T-helper 17 cell (primary cell): ENCODE measurements around the gene USP27X. TPM values are rescaled to one million over a fixed set of nuclear protein-coding genes. Genes with fewer than 3 reads are reported as not detected.

ENCODE experiments used
- ATAC-seq: fragments of 150-1000 bp; cut with Tn5 transposase; 2 replicates; pipeline ENCODE4 v1.10.0; 2021; ENCODE audit warnings: mild to moderate bottlenecking, moderate library complexity
- DNase-seq, 3 donors: peaks; one replicate each; pipeline versions ENCODE4 v3.0.0 to v3.0.0-alpha.2; 2020 to 2021
- H3K9me3 ChIP-seq: one replicate; pipeline ENCODE4 v1.7.0; 2013; ENCODE audit warnings: low read length, mild to moderate bottlenecking; ENCODE audit not compliant: control insufficient read depth, poor library complexity, severe bottlenecking
- H3K27ac Mint-ChIP-seq: one replicate; pipeline ENCODE4 v1.8.0; 2022; ENCODE audit warnings: mild to moderate bottlenecking, moderate library complexity, mixed read lengths
- H3K27me3 Mint-ChIP-seq: one replicate; pipeline ENCODE4 v1.8.0; 2022; ENCODE audit warnings: mixed read lengths
- H3K36me3 Mint-ChIP-seq: one replicate; pipeline ENCODE4 v1.8.0; 2022; ENCODE audit warnings: low read depth, mixed read lengths
- H3K4me1 Mint-ChIP-seq: one replicate; pipeline ENCODE4 v1.8.0; 2022; ENCODE audit warnings: mild to moderate bottlenecking, mixed read lengths
- H3K4me3 Mint-ChIP-seq: one replicate; pipeline ENCODE4 v1.8.0; 2022; ENCODE audit warnings: mild to moderate bottlenecking, moderate library complexity, mixed read lengths
- total RNA-seq, 4 donors: library from RNA in 2 of 4; stranded (reverse) in 2 of 4; gene quantifications; one replicate each; pipeline ENCODE4 v1.2.3 and lab custom pipeline; 2022 to 2026

USP27X gene
- total RNA-seq, 2 donors from 2014 or later = 2.5 to 3.5 TPM

- no peak overlapping the region for H3K4me3 Mint-ChIP-seq
- ATAC-seq = no peak
- H3K27ac Mint-ChIP-seq = no peak overlapping the region
- no peak for DNase-seq
- H3K36me3 Mint-ChIP-seq = peaks cover 4% of the 10 kb centered on the region
- H3K4me1 Mint-ChIP-seq = no peaks in the 10 kb centered on the region
- peaks cover 19% of the 10 kb centered on the region for H3K27me3 Mint-ChIP-seq
- no peaks in the 10 kb centered on the region for H3K9me3 ChIP-seq
Observed at GRCh38 chrX:49860867-49861535, 18.3 kb upstream of the USP27X start.

GRCh38 chrX:49862093-49862492 is 17.2 kb upstream of the USP27X start:
- H3K27ac Mint-ChIP-seq = no peak overlapping the region
- DNase-seq = no peak

GRCh38 chrX:49868739-49869138 is 10.5 kb upstream of the USP27X start:
- H3K4me3 Mint-ChIP-seq = no peak overlapping the region
- H3K27me3 Mint-ChIP-seq = peaks cover 6% of the 10 kb centered on the region

More at GRCh38 chrX:49862093-49862492, 17.2 kb upstream of the USP27X start:
- ATAC-seq = no peak
- Mint-ChIP-seq H3K4me3 (no peak overlapping the region), H3K4me1 (no peaks in the 10 kb centered on the region), H3K27me3 (peaks cover 19% of the 10 kb centered on the region), H3K36me3 (peaks cover 4% of the 10 kb centered on the region)
- H3K9me3 ChIP-seq = no peaks in the 10 kb centered on the region

GRCh38 chrX:49876750-49877149 is 2.5 kb upstream of the USP27X start:
- Mint-ChIP-seq H3K27me3 (no peaks in the 10 kb centered on the region), H3K4me3 (no peak overlapping the region), H3K36me3 (no peaks in the 10 kb centered on the region), H3K27ac (no peak overlapping the region), H3K4me1 (peaks cover 15% of the 10 kb centered on the region)
- ATAC-seq (no peak), DNase-seq (no peak)
- H3K9me3 ChIP-seq = no peaks in the 10 kb centered on the region

More at GRCh38 chrX:49868739-49869138, 10.5 kb upstream of the USP27X start:
- Mint-ChIP-seq H3K4me1 (no peaks in the 10 kb centered on the region), H3K36me3 (no peaks in the 10 kb centered on the region), H3K27ac (no peak overlapping the region)
- H3K9me3 ChIP-seq = no peaks in the 10 kb centered on the region
- DNase-seq (no peak), ATAC-seq (no peak)

- no peaks in the 10 kb centered on the region for H3K36me3 Mint-ChIP-seq
- no peaks in the 10 kb centered on the region for H3K9me3 ChIP-seq
- ATAC-seq (no peak), DNase-seq (no peak)
- H3K27ac Mint-ChIP-seq = no peak overlapping the region
- H3K27me3 Mint-ChIP-seq = no peaks in the 10 kb centered on the region
- H3K4me1 Mint-ChIP-seq = peaks cover 17% of the 10 kb centered on the region
- no peak overlapping the region for H3K4me3 Mint-ChIP-seq
Observed at GRCh38 chrX:49877397-49878101, 1.7 kb upstream of the USP27X start.

- Mint-ChIP-seq H3K4me1 (peaks cover 18% of the 10 kb centered on the region), H3K4me3 (peak overlapping the region; percentile 78), H3K36me3 (no peaks in the 10 kb centered on the region), H3K27ac (no peak overlapping the region), H3K27me3 (no peaks in the 10 kb centered on the region)
- ATAC-seq (no peak), DNase-seq (no peak)
- no peaks in the 10 kb centered on the region for H3K9me3 ChIP-seq
Observed at GRCh38 chrX:49878128-49878833, 1.0 kb upstream of the USP27X start.

GRCh38 chrX:49879656-49880277 is 483 bp downstream of the USP27X start:
- H3K36me3 Mint-ChIP-seq = no peaks in the 10 kb centered on the region
- DNase-seq (no peak), ATAC-seq (no peak)
- H3K9me3 ChIP-seq = no peaks in the 10 kb centered on the region
- H3K4me1 Mint-ChIP-seq = peaks cover 22% of the 10 kb centered on the region
- no peak overlapping the region for H3K27ac Mint-ChIP-seq
- peak overlapping the region; percentile 78 for H3K4me3 Mint-ChIP-seq
- no peaks in the 10 kb centered on the region for H3K27me3 Mint-ChIP-seq

GRCh38 chrX:49880668-49881067 is 1.4 kb downstream of the USP27X start:
- H3K4me3 Mint-ChIP-seq = no peak overlapping the region
- H3K27me3 Mint-ChIP-seq = no peaks in the 10 kb centered on the region
- no peaks in the 10 kb centered on the region for H3K36me3 Mint-ChIP-seq
- peaks cover 22% of the 10 kb centered on the region for H3K4me1 Mint-ChIP-seq
- H3K9me3 ChIP-seq = no peaks in the 10 kb centered on the region
- no peak for DNase-seq
- no peak overlapping the region for H3K27ac Mint-ChIP-seq
- no peak for ATAC-seq

GRCh38 chrX:49884290-49884862 is 5.1 kb downstream of the USP27X start:
- no peak overlapping the region for H3K27ac Mint-ChIP-seq
- no peak for ATAC-seq

GRCh38 chrX:49892542-49892941 is 13.3 kb downstream of the USP27X start:
- Mint-ChIP-seq H3K4me1 (no peaks in the 10 kb centered on the region), H3K4me3 (no peak overlapping the region), H3K27me3 (no peaks in the 10 kb centered on the region), H3K36me3 (peaks cover 2% of the 10 kb centered on the region), H3K27ac (no peak overlapping the region)
- DNase-seq = no peak
- no peak for ATAC-seq
- no peaks in the 10 kb centered on the region for H3K9me3 ChIP-seq

More at GRCh38 chrX:49884290-49884862, 5.1 kb downstream of the USP27X start:
- Mint-ChIP-seq H3K4me3 (no peak overlapping the region), H3K4me1 (peaks cover 14% of the 10 kb centered on the region), H3K27me3 (no peaks in the 10 kb centered on the region), H3K36me3 (no peaks in the 10 kb centered on the region)
- H3K9me3 ChIP-seq = no peaks in the 10 kb centered on the region
- peak; percentile 26 to 35 (median 27) for DNase-seq

- Mint-ChIP-seq H3K4me1 (no peaks in the 10 kb centered on the region), H3K4me3 (no peak overlapping the region), H3K27ac (no peak overlapping the region), H3K27me3 (peaks cover 21% of the 10 kb centered on the region), H3K36me3 (no peaks in the 10 kb centered on the region)
- no peaks in the 10 kb centered on the region for H3K9me3 ChIP-seq
- DNase-seq (no peak), ATAC-seq (no peak)
Observed at GRCh38 chrX:49896951-49897350, 17.7 kb downstream of the USP27X start.

GRCh38 chrX:49901048-49901447 is 21.8 kb downstream of the USP27X start:
- DNase-seq (no peak), ATAC-seq (no peak)
- no peaks in the 10 kb centered on the region for H3K9me3 ChIP-seq
- Mint-ChIP-seq H3K27me3 (peaks cover 23% of the 10 kb centered on the region), H3K4me1 (no peaks in the 10 kb centered on the region), H3K36me3 (no peaks in the 10 kb centered on the region), H3K27ac (no peak overlapping the region), H3K4me3 (no peak overlapping the region)

GRCh38 chrX:49910344-49910743 is 31.1 kb downstream of the USP27X start:
- H3K9me3 ChIP-seq = no peaks in the 10 kb centered on the region
- no peak for DNase-seq
- no peaks in the 10 kb centered on the region for H3K36me3 Mint-ChIP-seq
- H3K4me1 Mint-ChIP-seq = peaks cover 12% of the 10 kb centered on the region
- peak; percentile 33 for ATAC-seq
- H3K4me3 Mint-ChIP-seq = no peak overlapping the region
- H3K27ac Mint-ChIP-seq = peak overlapping the region; percentile 29
- H3K27me3 Mint-ChIP-seq = peaks cover 5% of the 10 kb centered on the region
